Fibroblast of skin of scalp (primary cell): ENCODE data around the gene ADAMTS19. TPM values are rescaled to one million over a fixed set of nuclear protein-coding genes. Genes with fewer than 3 reads are reported as not detected.
"Not testable (repeated sequence)": the region's sequence is repeated elsewhere in the genome, so short reads cannot be mapped to it uniquely, and the experiment has no call there.

Source experiments
- DNase-seq: peaks from one replicate; pipeline ENCODE4 v3.0.0-alpha.2; 2013
- polyA plus RNA-seq, 2 experiments: library from polyadenylated mRNA; unstranded; fragments of 120-200 nt; gene quantifications; one replicate each; pipeline ENCODE4 v1.2.1, GENCODE V29; 2013; ENCODE audit not compliant: insufficient read length in 2 of 2

The ADAMTS19 gene, protein sequence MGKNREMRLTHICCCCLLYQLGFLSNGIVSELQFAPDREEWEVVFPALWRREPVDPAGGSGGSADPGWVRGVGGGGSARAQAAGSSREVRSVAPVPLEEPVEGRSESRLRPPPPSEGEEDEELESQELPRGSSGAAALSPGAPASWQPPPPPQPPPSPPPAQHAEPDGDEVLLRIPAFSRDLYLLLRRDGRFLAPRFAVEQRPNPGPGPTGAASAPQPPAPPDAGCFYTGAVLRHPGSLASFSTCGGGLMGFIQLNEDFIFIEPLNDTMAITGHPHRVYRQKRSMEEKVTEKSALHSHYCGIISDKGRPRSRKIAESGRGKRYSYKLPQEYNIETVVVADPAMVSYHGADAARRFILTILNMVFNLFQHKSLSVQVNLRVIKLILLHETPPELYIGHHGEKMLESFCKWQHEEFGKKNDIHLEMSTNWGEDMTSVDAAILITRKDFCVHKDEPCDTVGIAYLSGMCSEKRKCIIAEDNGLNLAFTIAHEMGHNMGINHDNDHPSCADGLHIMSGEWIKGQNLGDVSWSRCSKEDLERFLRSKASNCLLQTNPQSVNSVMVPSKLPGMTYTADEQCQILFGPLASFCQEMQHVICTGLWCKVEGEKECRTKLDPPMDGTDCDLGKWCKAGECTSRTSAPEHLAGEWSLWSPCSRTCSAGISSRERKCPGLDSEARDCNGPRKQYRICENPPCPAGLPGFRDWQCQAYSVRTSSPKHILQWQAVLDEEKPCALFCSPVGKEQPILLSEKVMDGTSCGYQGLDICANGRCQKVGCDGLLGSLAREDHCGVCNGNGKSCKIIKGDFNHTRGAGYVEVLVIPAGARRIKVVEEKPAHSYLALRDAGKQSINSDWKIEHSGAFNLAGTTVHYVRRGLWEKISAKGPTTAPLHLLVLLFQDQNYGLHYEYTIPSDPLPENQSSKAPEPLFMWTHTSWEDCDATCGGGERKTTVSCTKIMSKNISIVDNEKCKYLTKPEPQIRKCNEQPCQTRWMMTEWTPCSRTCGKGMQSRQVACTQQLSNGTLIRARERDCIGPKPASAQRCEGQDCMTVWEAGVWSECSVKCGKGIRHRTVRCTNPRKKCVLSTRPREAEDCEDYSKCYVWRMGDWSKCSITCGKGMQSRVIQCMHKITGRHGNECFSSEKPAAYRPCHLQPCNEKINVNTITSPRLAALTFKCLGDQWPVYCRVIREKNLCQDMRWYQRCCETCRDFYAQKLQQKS
- polyA plus RNA-seq (2013, experiment 1 of 2; ENCODE audit: insufficient read length): 0.14 TPM
- polyA plus RNA-seq (2013, experiment 2 of 2; ENCODE audit: insufficient read length): 0.54 TPM

- peak; percentile 54 for DNase-seq
Observed at GRCh38 chr5:129459777-129460671, at the start of gene ADAMTS19. TSS of gene ADAMTS19 (plus strand) at chr5:129460298. CDS start at chr5:129460392, 94 bp downstream.

DNA sequence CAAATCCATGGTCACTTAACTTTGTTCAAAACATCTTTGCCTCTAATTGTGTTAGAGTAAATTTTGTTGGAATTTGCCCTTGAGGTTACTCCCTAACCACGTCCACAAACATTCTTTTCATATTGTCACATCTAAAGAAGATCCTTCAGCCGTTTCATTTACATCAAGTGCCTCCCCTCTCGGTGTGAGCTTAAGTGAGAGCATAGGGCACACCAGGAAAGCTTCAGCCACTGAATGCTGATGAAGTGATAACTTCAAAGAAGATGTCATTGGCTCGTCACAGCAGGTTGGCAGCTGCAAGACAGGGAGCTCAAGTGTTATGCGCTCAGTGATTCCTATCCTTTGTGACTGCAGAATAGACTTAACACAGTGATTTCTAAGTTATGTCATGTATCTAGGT, 49.6 kb upstream of the ADAMTS19 start:
- DNase-seq: peak; percentile 16

- no peak for DNase-seq
Observed at GRCh38 chr5:129412721-129413120, 47.4 kb upstream of the ADAMTS19 start.

DNA sequence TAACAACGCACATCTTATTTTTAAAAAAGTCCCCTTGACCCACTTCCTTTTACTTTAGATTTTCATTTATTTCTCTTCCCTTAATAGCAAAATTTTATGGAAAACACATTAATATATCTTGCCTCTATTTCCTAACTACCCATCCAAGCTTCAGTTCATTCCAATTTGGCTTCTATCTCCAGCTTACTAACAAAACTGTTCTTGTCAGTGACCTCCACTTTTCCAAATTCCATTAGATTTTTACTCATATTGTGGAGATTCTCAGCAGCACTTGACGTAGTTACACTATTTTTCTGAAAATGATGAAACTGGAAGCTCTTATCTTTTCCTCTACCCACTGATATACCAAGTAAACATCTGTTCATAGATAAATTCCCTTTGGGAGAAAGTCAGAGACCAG, 46.5 kb upstream of the ADAMTS19 start:
- DNase-seq: no peak

GRCh38 chr5:129419292-129419691, 40.8 kb upstream of the ADAMTS19 start:
- no peak for DNase-seq

DNA sequence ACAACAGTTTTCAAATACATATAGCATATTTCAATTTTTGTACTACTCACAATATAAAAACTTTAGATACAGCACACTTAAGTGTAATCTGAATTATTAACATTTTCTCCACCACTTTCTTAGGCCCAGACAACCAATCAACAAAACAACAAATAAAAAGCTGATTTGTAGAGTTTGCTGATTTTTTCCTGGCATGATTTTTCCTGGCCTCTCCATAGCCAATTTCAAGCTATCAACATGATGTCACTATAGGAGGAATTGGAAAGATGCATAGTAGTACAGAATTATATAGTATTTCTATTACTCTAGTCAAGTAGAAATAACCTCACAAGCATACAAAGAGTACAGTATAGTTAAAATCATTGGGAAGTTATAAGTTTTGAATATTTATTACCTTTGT, 35.1 kb upstream of the ADAMTS19 start:
- DNase-seq: no peak

- DNase-seq: no peak
Observed at GRCh38 chr5:129426071-129426470, 34.0 kb upstream of the ADAMTS19 start.

- not testable (repeated sequence) for DNase-seq
Observed at GRCh38 chr5:129428636-129429035, 31.5 kb upstream of the ADAMTS19 start.

- no peak for DNase-seq
Observed at GRCh38 chr5:129431406-129431805, 28.7 kb upstream of the ADAMTS19 start.

- DNase-seq: no peak
Observed at GRCh38 chr5:129438322-129438721, 21.8 kb upstream of the ADAMTS19 start.

- DNase-seq: no peak
Observed at GRCh38 chr5:129440424-129440823, 19.7 kb upstream of the ADAMTS19 start.

- no peak for DNase-seq
Observed at GRCh38 chr5:129441096-129441495, 19.0 kb upstream of the ADAMTS19 start.

GRCh38 chr5:129445379-129445778, 14.7 kb upstream of the ADAMTS19 start:
- DNase-seq: no peak

DNA sequence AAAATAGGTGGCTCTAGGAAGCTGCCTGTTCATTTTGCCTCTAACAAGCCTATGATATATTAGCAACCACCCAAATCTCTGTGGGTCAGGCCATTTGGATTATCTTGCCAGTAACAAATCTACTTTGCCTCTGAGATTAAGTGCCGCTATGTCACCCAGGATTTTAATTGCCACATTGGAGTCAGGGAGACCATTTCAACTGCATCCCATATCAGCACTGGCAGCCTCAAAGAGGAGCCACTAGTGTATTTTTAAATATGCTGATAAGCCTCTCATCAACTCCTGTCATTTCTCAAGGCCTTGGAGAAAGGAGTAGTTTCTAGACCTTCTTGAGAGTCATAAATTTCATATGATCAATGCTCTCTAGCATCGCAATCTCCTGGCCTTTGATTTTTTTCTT, 12.1 kb upstream of the ADAMTS19 start:
- DNase-seq: no peak

DNA sequence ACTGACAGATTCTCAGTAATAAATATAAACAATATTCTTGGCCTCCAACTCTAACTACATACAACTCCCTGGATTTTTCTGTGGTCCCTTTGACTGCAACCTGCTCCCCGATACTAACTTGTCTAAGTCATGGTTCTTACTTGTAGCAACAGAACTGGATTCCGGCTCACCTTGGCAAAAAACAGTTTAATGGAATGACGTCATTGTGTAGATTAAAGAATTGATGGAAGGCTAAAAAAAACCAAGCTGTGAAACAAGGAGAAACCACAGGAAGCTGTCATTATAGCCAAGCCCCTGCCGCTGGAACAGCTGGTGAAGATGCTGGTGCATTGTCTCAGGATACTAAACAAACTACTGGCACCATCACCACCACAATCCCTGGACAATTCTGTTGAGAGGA, 11.4 kb upstream of the ADAMTS19 start:
- DNase-seq: no peak

GRCh38 chr5:129454461-129454860, 5.6 kb upstream of the ADAMTS19 start:
- DNase-seq: peak; percentile 23

DNA sequence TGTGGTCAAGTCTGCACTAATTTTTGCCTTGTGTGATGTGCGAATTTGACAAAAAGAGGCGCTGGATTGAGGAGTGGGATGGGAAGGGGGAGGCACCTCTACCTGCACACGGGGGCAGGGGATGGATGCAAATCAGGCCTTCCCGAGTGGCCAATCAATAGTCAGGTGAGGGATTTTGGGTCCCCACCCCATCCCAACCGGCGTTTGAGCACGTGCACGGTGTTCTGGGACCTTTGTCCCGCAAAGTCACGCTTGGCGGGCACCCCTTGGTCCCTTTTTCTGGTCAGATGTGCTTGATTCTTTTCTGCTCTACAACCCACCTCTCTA, 685 bp upstream of the ADAMTS19 start:
- no peak for DNase-seq

DNA sequence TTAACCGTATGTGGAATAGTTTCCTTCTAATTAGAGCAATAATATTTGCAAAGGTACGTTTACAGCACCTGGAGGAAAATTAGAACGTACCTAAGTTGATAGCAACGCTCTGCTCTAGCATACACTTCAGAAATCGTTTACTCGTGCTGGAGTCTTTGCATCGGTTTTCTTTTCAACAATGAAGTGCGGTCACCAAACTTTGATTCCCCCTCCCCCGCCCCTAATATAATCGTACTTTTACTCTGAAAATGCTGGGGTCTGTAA, 506 bp downstream of the ADAMTS19 start:
- DNase-seq: no peak

GRCh38 chr5:129460936-129461710, 1.0 kb downstream of the ADAMTS19 start:
- peak; percentile 19 for DNase-seq

- no peak for DNase-seq
Observed at GRCh38 chr5:129461711-129462332, 1.7 kb downstream of the ADAMTS19 start.
